HEK293 (cell line): ENCODE measurements around the gene HOXB4.
A peak's percentile ranks its signal among the peaks of the same experiment; 100 is the strongest.

Experiments used
- EGR2 ChIP-seq: fragments of 450-650 bp; formaldehyde crosslinking; IDR thresholded peaks from 2 replicates; pipeline ENCODE4 v1.5.1; 2016; ENCODE audit warnings: low read depth, missing biosample characterization, missing genetic modification characterization
- GLIS2 ChIP-seq: fragments of 450-650 bp; formaldehyde crosslinking; IDR thresholded peaks from 2 replicates; pipeline ENCODE4 v1.5.1; 2016; ENCODE audit warnings: missing biosample characterization, missing genetic modification characterization
- IKZF3 ChIP-seq: fragments of 450-650 bp; IDR thresholded peaks from 2 replicates; pipeline ENCODE4 v1.5.0; 2018; ENCODE audit warnings: missing biosample characterization, mild to moderate bottlenecking, missing genetic modification characterization, moderate library complexity
- PRDM1 ChIP-seq: fragments of 450-650 bp; formaldehyde crosslinking; IDR thresholded peaks from 2 replicates; pipeline ENCODE4; 2016; ENCODE audit warnings: missing biosample characterization, missing genetic modification characterization
- ZBTB21 ChIP-seq: fragments of 450-650 bp; formaldehyde crosslinking; IDR thresholded peaks from 2 replicates; pipeline ENCODE4 v1.5.1; 2017; ENCODE audit warnings: missing biosample characterization, missing genetic modification characterization
- ZBTB7A ChIP-seq: fragments of 450-650 bp; formaldehyde crosslinking; IDR thresholded peaks from 2 replicates; pipeline ENCODE4 v1.5.1; 2016; ENCODE audit warnings: low read depth, missing biosample characterization, missing genetic modification characterization
- ZEB2 ChIP-seq: fragments of 450-650 bp; formaldehyde crosslinking; IDR thresholded peaks from 2 replicates; pipeline ENCODE4 v1.5.1; 2016; ENCODE audit warnings: missing biosample characterization, missing genetic modification characterization
- ZIC2 ChIP-seq: fragments of 450-650 bp; formaldehyde crosslinking; IDR thresholded peaks from 2 replicates; pipeline ENCODE4 v1.5.1; 2016; ENCODE audit warnings: missing biosample characterization, missing genetic modification characterization
- ZNF121 ChIP-seq: fragments of 450-650 bp; formaldehyde crosslinking; IDR thresholded peaks from 2 replicates; pipeline ENCODE4 v1.5.1; 2016; ENCODE audit warnings: missing biosample characterization, missing genetic modification characterization
- ZNF221 ChIP-seq: fragments of 450-650 bp; formaldehyde crosslinking; IDR thresholded peaks from 2 replicates; pipeline ENCODE4 v1.5.1; 2017; ENCODE audit warnings: missing biosample characterization, missing genetic modification characterization, borderline replicate concordance
- ZNF366 ChIP-seq: fragments of 450-650 bp; formaldehyde crosslinking; conservative IDR thresholded peaks from 2 replicates; pipeline ENCODE4 v1.5.1; 2016; ENCODE audit warnings: missing biosample characterization, missing genetic modification characterization
- ZNF394 ChIP-seq: fragments of 450-650 bp; formaldehyde crosslinking; IDR thresholded peaks from 2 replicates; pipeline ENCODE4 v1.5.1; 2016; ENCODE audit warnings: missing biosample characterization, missing genetic modification characterization, mild to moderate bottlenecking, moderate library complexity, borderline replicate concordance
- ZNF501 ChIP-seq: fragments of 450-650 bp; formaldehyde crosslinking; IDR thresholded peaks from 2 replicates; pipeline ENCODE4 v1.5.1; 2016; ENCODE audit warnings: missing biosample characterization, missing genetic modification characterization
- ZNF548 ChIP-seq: fragments of 450-650 bp; formaldehyde crosslinking; IDR thresholded peaks from 2 replicates; pipeline ENCODE4 v1.5.1; 2016; ENCODE audit warnings: missing biosample characterization, missing genetic modification characterization
- ZNF561 ChIP-seq: fragments of 450-650 bp; IDR thresholded peaks from 2 replicates; pipeline ENCODE4 v1.5.1; 2018; ENCODE audit warnings: missing biosample characterization, missing genetic modification characterization, borderline replicate concordance
- ZNF600 ChIP-seq: fragments of 450-650 bp; formaldehyde crosslinking; IDR thresholded peaks from 2 replicates; pipeline ENCODE4 v1.5.1; 2016; ENCODE audit warnings: missing biosample characterization, missing genetic modification characterization
- ZNF660 ChIP-seq: fragments of 450-650 bp; IDR thresholded peaks from 2 replicates; pipeline ENCODE4 v1.5.1; 2018; ENCODE audit warnings: missing biosample characterization, mild to moderate bottlenecking, missing genetic modification characterization
- ZNF664 ChIP-seq: fragments of 450-650 bp; formaldehyde crosslinking; IDR thresholded peaks from 2 replicates; pipeline ENCODE4 v1.5.1; 2016; ENCODE audit warnings: missing biosample characterization, missing genetic modification characterization
- ZNF837 ChIP-seq: fragments of 450-650 bp; formaldehyde crosslinking; IDR thresholded peaks from 2 replicates; pipeline ENCODE4 v1.5.1; 2016; ENCODE audit warnings: missing biosample characterization, missing genetic modification characterization
- ZNF843 ChIP-seq: fragments of 450-650 bp; formaldehyde crosslinking; IDR thresholded peaks from 2 replicates; pipeline ENCODE4 v1.5.1; 2016; ENCODE audit warnings: missing biosample characterization, missing genetic modification characterization
- TF ChIP-seq, protein P1 (sequence below): fragments of 450-650 bp; formaldehyde crosslinking; IDR thresholded peaks from 2 replicates; pipeline ENCODE4 v1.5.1; 2016; ENCODE audit warnings: missing biosample characterization, missing genetic modification characterization
- TF ChIP-seq, protein P2 (sequence below): fragments of 450-650 bp; formaldehyde crosslinking; IDR thresholded peaks from 2 replicates; pipeline ENCODE4 v1.5.1; 2016; ENCODE audit warnings: missing biosample characterization, missing genetic modification characterization
- TF ChIP-seq, protein P3 (sequence below): fragments of 450-650 bp; formaldehyde crosslinking; IDR thresholded peaks from 2 replicates; pipeline ENCODE4 v1.5.1; 2017; ENCODE audit warnings: missing biosample characterization, missing genetic modification characterization
- TF ChIP-seq, protein P4 (sequence below): fragments of 450-650 bp; formaldehyde crosslinking; IDR thresholded peaks from 2 replicates; pipeline ENCODE4 v1.5.1; 2016; ENCODE audit warnings: missing biosample characterization, missing genetic modification characterization
- TF ChIP-seq, protein P5 (sequence below): fragments of 450-650 bp; formaldehyde crosslinking; IDR thresholded peaks from 2 replicates; pipeline ENCODE4 v1.5.1; 2016; ENCODE audit warnings: missing biosample characterization, missing genetic modification characterization
- TF ChIP-seq, protein P6 (sequence below): fragments of 450-650 bp; formaldehyde crosslinking; IDR thresholded peaks from 2 replicates; pipeline ENCODE4 v1.5.1; 2017; ENCODE audit warnings: missing biosample characterization, missing genetic modification characterization
- TF ChIP-seq, protein P7 (sequence below): fragments of 450-650 bp; formaldehyde crosslinking; IDR thresholded peaks from 2 replicates; pipeline ENCODE4 v1.5.1; 2016; ENCODE audit warnings: missing biosample characterization, missing genetic modification characterization

The HOXB4 gene

DNA sequence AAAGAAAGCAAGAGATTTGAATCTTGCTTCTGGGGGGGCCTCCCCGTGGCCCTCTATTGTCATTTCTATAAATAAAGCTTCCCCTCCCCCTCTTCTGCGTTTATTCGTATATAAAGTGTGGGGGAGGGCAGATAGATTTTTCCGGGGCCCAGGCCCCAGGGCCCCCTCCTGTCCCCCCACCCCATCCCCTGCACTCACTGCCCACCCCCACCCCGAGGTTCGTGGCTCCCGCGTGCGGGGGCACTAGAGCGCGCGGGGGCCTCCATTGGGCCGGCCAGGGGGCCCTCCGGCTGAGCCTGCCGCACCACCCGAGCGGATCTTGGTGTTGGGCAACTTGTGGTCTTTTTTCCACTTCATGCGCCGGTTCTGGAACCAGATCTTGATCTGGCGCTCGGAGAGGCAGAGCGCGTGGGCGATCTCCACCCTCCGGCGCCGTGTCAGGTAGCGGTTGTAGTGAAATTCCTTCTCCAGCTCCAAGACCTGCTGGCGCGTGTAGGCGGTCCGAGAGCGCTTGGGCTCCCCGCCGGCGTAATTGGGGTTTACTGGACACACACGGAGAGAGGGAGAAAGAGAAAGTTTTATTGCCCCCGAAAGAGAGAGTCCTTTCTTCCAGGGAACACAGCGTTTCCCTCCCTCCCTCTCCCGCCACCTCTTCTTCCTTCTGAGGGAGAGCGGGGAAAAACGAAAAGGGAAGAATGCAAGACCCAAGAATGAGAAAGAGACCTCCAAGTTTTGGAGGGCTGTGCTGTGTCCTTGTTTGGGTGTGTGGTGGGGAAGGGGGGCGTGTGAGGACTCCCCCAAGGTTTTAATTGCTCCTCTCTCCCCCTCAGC, 1.5 kb downstream of the HOXB4 start (continued):
- TF ChIP-seq, protein P1, sequence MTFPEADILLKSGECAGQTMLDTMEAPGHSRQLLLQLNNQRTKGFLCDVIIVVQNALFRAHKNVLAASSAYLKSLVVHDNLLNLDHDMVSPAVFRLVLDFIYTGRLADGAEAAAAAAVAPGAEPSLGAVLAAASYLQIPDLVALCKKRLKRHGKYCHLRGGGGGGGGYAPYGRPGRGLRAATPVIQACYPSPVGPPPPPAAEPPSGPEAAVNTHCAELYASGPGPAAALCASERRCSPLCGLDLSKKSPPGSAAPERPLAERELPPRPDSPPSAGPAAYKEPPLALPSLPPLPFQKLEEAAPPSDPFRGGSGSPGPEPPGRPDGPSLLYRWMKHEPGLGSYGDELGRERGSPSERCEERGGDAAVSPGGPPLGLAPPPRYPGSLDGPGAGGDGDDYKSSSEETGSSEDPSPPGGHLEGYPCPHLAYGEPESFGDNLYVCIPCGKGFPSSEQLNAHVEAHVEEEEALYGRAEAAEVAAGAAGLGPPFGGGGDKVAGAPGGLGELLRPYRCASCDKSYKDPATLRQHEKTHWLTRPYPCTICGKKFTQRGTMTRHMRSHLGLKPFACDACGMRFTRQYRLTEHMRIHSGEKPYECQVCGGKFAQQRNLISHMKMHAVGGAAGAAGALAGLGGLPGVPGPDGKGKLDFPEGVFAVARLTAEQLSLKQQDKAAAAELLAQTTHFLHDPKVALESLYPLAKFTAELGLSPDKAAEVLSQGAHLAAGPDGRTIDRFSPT (tag by site-specific recombination), result peak; percentile 51; the same call in 1 of the 2 replicates
- TF ChIP-seq, protein P2, sequence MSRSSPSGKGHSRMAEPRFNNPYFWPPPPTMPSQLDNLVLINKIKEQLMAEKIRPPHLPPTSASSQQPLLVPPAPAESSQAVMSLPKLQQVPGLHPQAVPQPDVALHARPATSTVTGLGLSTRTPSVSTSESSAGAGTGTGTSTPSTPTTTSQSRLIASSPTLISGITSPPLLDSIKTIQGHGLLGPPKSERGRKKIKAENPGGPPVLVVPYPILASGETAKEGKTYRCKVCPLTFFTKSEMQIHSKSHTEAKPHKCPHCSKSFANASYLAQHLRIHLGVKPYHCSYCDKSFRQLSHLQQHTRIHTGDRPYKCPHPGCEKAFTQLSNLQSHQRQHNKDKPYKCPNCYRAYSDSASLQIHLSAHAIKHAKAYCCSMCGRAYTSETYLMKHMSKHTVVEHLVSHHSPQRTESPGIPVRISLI (tag by site-specific recombination), result no peak
- TF ChIP-seq GLIS2, result peak; percentile 68
- TF ChIP-seq ZNF664 (tag by site-specific recombination), result no peak
- no peak for TF ChIP-seq ZNF366
- no peak for TF ChIP-seq ZEB2 (tag by site-specific recombination)
- TF ChIP-seq ZBTB7A (tag by site-specific recombination), result no peak
- no peak for TF ChIP-seq ZNF394 (tag by site-specific recombination)
- TF ChIP-seq, protein P3, sequence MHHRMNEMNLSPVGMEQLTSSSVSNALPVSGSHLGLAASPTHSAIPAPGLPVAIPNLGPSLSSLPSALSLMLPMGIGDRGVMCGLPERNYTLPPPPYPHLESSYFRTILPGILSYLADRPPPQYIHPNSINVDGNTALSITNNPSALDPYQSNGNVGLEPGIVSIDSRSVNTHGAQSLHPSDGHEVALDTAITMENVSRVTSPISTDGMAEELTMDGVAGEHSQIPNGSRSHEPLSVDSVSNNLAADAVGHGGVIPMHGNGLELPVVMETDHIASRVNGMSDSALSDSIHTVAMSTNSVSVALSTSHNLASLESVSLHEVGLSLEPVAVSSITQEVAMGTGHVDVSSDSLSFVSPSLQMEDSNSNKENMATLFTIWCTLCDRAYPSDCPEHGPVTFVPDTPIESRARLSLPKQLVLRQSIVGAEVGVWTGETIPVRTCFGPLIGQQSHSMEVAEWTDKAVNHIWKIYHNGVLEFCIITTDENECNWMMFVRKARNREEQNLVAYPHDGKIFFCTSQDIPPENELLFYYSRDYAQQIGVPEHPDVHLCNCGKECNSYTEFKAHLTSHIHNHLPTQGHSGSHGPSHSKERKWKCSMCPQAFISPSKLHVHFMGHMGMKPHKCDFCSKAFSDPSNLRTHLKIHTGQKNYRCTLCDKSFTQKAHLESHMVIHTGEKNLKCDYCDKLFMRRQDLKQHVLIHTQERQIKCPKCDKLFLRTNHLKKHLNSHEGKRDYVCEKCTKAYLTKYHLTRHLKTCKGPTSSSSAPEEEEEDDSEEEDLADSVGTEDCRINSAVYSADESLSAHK (tag by site-specific recombination), result peak; percentile 59; the same call in 1 of the 2 replicates
- peak; percentile 93 for TF ChIP-seq ZIC2 (tag by site-specific recombination)
- TF ChIP-seq ZNF837 (tag by site-specific recombination), result no peak
- no peak for TF ChIP-seq ZNF501 (tag by site-specific recombination)
- TF ChIP-seq ZNF221, result no peak
- TF ChIP-seq, protein P4, sequence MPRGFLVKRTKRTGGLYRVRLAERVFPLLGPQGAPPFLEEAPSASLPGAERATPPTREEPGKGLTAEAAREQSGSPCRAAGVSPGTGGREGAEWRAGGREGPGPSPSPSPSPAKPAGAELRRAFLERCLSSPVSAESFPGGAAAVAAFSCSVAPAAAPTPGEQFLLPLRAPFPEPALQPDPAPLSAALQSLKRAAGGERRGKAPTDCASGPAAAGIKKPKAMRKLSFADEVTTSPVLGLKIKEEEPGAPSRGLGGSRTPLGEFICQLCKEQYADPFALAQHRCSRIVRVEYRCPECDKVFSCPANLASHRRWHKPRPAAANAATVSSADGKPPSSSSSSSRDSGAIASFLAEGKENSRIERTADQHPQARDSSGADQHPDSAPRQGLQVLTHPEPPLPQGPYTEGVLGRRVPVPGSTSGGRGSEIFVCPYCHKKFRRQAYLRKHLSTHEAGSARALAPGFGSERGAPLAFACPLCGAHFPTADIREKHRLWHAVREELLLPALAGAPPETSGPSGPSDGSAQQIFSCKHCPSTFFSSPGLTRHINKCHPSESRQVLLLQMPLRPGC (tag by site-specific recombination), result no peak
- TF ChIP-seq ZNF843, result no peak
- peak; percentile 94 for TF ChIP-seq ZNF600 (tag by site-specific recombination)
- TF ChIP-seq IKZF3 (tag by site-specific recombination), result peak; percentile 83
- TF ChIP-seq ZNF548, result no peak
- TF ChIP-seq PRDM1 (tag by site-specific recombination), result peak; percentile 98
- TF ChIP-seq EGR2 (tag by site-specific recombination), result peak; percentile 72
- TF ChIP-seq, protein P5, sequence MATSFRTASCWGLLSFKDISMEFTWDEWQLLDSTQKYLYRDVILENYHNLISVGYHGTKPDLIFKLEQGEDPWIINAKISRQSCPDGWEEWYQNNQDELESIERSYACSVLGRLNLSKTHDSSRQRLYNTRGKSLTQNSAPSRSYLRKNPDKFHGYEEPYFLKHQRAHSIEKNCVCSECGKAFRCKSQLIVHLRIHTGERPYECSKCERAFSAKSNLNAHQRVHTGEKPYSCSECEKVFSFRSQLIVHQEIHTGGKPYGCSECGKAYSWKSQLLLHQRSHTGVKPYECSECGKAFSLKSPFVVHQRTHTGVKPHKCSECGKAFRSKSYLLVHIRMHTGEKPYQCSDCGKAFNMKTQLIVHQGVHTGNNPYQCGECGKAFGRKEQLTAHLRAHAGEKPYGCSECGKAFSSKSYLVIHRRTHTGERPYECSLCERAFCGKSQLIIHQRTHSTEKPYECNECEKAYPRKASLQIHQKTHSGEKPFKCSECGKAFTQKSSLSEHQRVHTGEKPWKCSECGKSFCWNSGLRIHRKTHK, result no peak
- TF ChIP-seq ZNF121 (tag by site-specific recombination), result no peak
- TF ChIP-seq, protein P6, sequence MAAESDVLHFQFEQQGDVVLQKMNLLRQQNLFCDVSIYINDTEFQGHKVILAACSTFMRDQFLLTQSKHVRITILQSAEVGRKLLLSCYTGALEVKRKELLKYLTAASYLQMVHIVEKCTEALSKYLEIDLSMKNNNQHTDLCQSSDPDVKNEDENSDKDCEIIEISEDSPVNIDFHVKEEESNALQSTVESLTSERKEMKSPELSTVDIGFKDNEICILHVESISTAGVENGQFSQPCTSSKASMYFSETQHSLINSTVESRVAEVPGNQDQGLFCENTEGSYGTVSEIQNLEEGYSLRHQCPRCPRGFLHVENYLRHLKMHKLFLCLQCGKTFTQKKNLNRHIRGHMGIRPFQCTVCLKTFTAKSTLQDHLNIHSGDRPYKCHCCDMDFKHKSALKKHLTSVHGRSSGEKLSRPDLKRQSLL (tag by site-specific recombination), result peak; percentile 76; the same call in 1 of the 2 replicates
- TF ChIP-seq, protein P7, sequence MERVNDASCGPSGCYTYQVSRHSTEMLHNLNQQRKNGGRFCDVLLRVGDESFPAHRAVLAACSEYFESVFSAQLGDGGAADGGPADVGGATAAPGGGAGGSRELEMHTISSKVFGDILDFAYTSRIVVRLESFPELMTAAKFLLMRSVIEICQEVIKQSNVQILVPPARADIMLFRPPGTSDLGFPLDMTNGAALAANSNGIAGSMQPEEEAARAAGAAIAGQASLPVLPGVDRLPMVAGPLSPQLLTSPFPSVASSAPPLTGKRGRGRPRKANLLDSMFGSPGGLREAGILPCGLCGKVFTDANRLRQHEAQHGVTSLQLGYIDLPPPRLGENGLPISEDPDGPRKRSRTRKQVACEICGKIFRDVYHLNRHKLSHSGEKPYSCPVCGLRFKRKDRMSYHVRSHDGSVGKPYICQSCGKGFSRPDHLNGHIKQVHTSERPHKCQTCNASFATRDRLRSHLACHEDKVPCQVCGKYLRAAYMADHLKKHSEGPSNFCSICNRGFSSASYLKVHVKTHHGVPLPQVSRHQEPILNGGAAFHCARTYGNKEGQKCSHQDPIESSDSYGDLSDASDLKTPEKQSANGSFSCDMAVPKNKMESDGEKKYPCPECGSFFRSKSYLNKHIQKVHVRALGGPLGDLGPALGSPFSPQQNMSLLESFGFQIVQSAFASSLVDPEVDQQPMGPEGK (tag by site-specific recombination), result peak; percentile 30; the same call in 1 of the 2 replicates
- no peak for TF ChIP-seq ZBTB21 (tag by site-specific recombination)
- TF ChIP-seq ZNF561, result no peak
- TF ChIP-seq ZNF660 (tag by site-specific recombination), result no peak; the same call in 1 of the 2 replicates
